Fibroblast of lung (primary cell): ENCODE measurements around the gene RNASE7.

Source experiments
- CTCF ChIP-seq, 2 donors: IDR thresholded peaks in 1 of 2; conservative IDR thresholded peaks in 1 of 2; 1 replicate in 1 of 2; 2 replicates in 1 of 2; pipeline ENCODE4 v1.5.1; 2011 to 2012; ENCODE audit warnings: low read length in 2 of 2, control low read depth in 1 of 2, inconsistent platforms in 1 of 2, low read depth in 1 of 2, mild to moderate bottlenecking in 1 of 2
- EZH2 ChIP-seq: IDR thresholded peaks from 2 replicates; pipeline ENCODE4 v1.5.1; 2012; ENCODE audit warnings: low read length, control low read depth, mild to moderate bottlenecking; ENCODE audit errors: missing control alignments

DNA sequence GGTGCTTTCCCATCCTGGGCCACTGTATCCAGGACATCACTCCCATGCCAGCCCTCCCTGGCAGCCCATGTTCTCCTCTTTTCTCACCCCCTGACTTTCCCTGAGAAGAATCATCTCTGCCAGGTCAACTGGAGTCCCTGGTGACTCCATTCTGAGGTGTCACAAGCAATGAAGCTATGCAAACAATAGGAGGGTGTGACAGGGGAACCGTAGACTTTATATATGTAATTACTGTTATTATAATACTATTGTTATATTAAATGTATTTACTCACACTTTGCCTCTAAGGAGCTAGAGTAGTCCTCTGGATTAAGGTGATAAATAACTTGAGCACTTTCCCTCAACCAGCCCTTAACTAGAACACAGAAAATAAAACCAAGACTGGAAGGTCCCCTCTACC is 47.1 kb downstream of the RNASE7 start:
- TF ChIP-seq CTCF (conservative IDR thresholded peaks at IDR 0.05 in 1 of 2, IDR thresholded peaks at IDR 0.05 in 1 of 2; ENCODE audit: low read depth in 1 of 2, low read length in 2 of 2) (no peak), EZH2 (no peak)
